PFSK-1 (cell line): ENCODE results near the gene GRID1.

Experiments used
- REST ChIP-seq, 2 experiments: IDR thresholded peaks; 2 replicates each; pipeline versions ENCODE4 v1.6.1 to v1.8.0; 2011 to 2012; ENCODE audit warnings: low read depth in 2 of 2, low read length in 2 of 2, control low read depth in 1 of 2, inconsistent platforms in 1 of 2, mild to moderate bottlenecking in 1 of 2, moderate library complexity in 1 of 2; ENCODE audit not compliant: insufficient read depth in 1 of 2
- SIN3A ChIP-seq: IDR thresholded peaks from 2 replicates; pipeline ENCODE4 v1.6.1; 2012; ENCODE audit warnings: mild to moderate bottlenecking, low read length, moderate library complexity, borderline replicate concordance; ENCODE audit not compliant: insufficient read depth

DNA sequence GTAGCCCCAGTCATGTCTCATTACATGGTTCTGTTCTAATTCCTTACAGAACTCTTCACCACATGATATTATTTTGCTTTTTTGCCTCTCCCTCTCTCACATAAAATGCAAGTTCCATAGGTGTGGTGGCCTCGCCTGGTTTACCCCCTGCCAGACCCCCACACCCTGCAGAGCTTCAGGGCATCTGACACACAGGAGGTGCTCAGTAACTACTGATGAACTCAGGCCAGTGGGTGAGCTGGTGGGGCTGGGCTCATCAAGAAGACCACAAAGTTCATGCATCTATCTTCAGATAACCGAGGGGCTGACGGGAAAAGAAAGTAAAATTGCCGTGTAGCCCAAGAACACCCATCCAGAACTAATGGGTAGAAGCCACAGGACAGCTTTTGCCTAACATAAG, 253.1 kb downstream of the GRID1 start:
- TF ChIP-seq SIN3A, result no peak
- TF ChIP-seq REST (IDR thresholded peaks at IDR 0.05; ENCODE audit: insufficient read depth in 1 of 2, low read depth in 2 of 2, low read length in 2 of 2), result no peak
